ENCODE results near the gene PLA2G2D. TPM values are rescaled to one million over a fixed set of nuclear protein-coding genes. Genes with fewer than 3 reads are reported as not detected.

Gene PLA2G2D
- total RNA-seq, 1 donor from 2014 or later = not detected

- Histone ChIP-seq H3K27me3 (ENCODE audit: control insufficient read depth in 3 of 3, insufficient read depth in 3 of 3, low read length in 3 of 3) (peaks cover 7 to 23% (median 8%) of the 10 kb centered on the region in 3 donors), H3K36me3 (ENCODE audit: control insufficient read depth in 3 of 3, insufficient read depth in 3 of 3, low read length in 3 of 3) (no peaks in the 10 kb centered on the region), H3K27ac (ENCODE audit: low read depth, low read length) (no peak overlapping the region), H3K4me1 (ENCODE audit: control insufficient read depth in 3 of 3, insufficient read depth in 3 of 3, low read length in 3 of 3) (peaks cover 0 to 4% (median 4%) of the 10 kb centered on the region in 3 donors), H3K9ac (ENCODE audit: low read depth in 1 of 3, low read length in 3 of 3) (no peak overlapping the region), H3K4me3 (ENCODE audit: low read length in 3 of 3) (no peak overlapping the region), H3K9me3 (ENCODE audit: control insufficient read depth in 3 of 3, low read length in 3 of 3) (no peaks in the 10 kb centered on the region)
These were observed 1.5 kb upstream of the PLA2G2D start for GRCh38 chr1:20120796-20121195.

GRCh38 chr1:20117236-20117635, 2.1 kb downstream of the PLA2G2D start:
- Histone ChIP-seq H3K36me3 (ENCODE audit: control insufficient read depth in 3 of 3, insufficient read depth in 3 of 3, low read length in 3 of 3) (no peaks in the 10 kb centered on the region), H3K27me3 (ENCODE audit: control insufficient read depth in 3 of 3, insufficient read depth in 3 of 3, low read length in 3 of 3) (peaks cover 8 to 34% (median 27%) of the 10 kb centered on the region in 3 donors), H3K27ac (ENCODE audit: low read depth, low read length) (no peak overlapping the region), H3K4me3 (ENCODE audit: low read length in 3 of 3) (no peak overlapping the region), H3K9ac (ENCODE audit: low read depth in 1 of 3, low read length in 3 of 3) (no peak overlapping the region), H3K9me3 (ENCODE audit: control insufficient read depth in 3 of 3, low read length in 3 of 3) (no peaks in the 10 kb centered on the region), H3K4me1 (ENCODE audit: control insufficient read depth in 3 of 3, insufficient read depth in 3 of 3, low read length in 3 of 3) (no peaks in the 10 kb centered on the region)

- H3K9me3 ChIP-seq (ENCODE audit: control insufficient read depth in 3 of 3, low read length in 3 of 3) = no peaks in the 10 kb centered on the region
- peaks cover 3 to 27% (median 22%) of the 10 kb centered on the region in 3 donors for H3K27me3 ChIP-seq (ENCODE audit: control insufficient read depth in 3 of 3, insufficient read depth in 3 of 3, low read length in 3 of 3)
- H3K4me1 ChIP-seq (ENCODE audit: control insufficient read depth in 3 of 3, insufficient read depth in 3 of 3, low read length in 3 of 3) = no peaks in the 10 kb centered on the region
- no peaks in the 10 kb centered on the region for H3K36me3 ChIP-seq (ENCODE audit: control insufficient read depth in 3 of 3, insufficient read depth in 3 of 3, low read length in 3 of 3)
- no peak overlapping the region for H3K27ac ChIP-seq (ENCODE audit: low read depth, low read length)
- H3K9ac ChIP-seq (ENCODE audit: low read depth in 1 of 3, low read length in 3 of 3) = no peak overlapping the region
- H3K4me3 ChIP-seq (ENCODE audit: low read length in 3 of 3) = no peak overlapping the region
These were observed 3.4 kb downstream of the PLA2G2D start for GRCh38 chr1:20115916-20116315.

GRCh38 chr1:20115479-20115878, 3.9 kb downstream of the PLA2G2D start:
- Histone ChIP-seq H3K4me3 (ENCODE audit: low read length in 3 of 3) (no peak overlapping the region), H3K27ac (ENCODE audit: low read depth, low read length) (no peak overlapping the region), H3K9me3 (ENCODE audit: control insufficient read depth in 3 of 3, low read length in 3 of 3) (no peaks in the 10 kb centered on the region), H3K4me1 (ENCODE audit: control insufficient read depth in 3 of 3, insufficient read depth in 3 of 3, low read length in 3 of 3) (no peaks in the 10 kb centered on the region), H3K36me3 (ENCODE audit: control insufficient read depth in 3 of 3, insufficient read depth in 3 of 3, low read length in 3 of 3) (no peaks in the 10 kb centered on the region), H3K9ac (ENCODE audit: low read depth in 1 of 3, low read length in 3 of 3) (no peak overlapping the region), H3K27me3 (ENCODE audit: control insufficient read depth in 3 of 3, insufficient read depth in 3 of 3, low read length in 3 of 3) (peaks cover 3 to 24% (median 22%) of the 10 kb centered on the region in 3 donors)

GRCh38 chr1:20114021-20114648, 5.2 kb downstream of the PLA2G2D start:
- H3K4me1 ChIP-seq (ENCODE audit: control insufficient read depth in 3 of 3, insufficient read depth in 3 of 3, low read length in 3 of 3) = no peaks in the 10 kb centered on the region
- H3K4me3 ChIP-seq (ENCODE audit: low read length in 3 of 3) = no peak overlapping the region
- H3K9me3 ChIP-seq (ENCODE audit: control insufficient read depth in 3 of 3, low read length in 3 of 3) = no peaks in the 10 kb centered on the region
- no peak overlapping the region for H3K9ac ChIP-seq (ENCODE audit: low read depth in 1 of 3, low read length in 3 of 3)
- no peaks in the 10 kb centered on the region for H3K36me3 ChIP-seq (ENCODE audit: control insufficient read depth in 3 of 3, insufficient read depth in 3 of 3, low read length in 3 of 3)
- H3K27ac ChIP-seq (ENCODE audit: low read depth, low read length) = no peak overlapping the region
- peaks cover 3 to 30% (median 20%) of the 10 kb centered on the region in 3 donors for H3K27me3 ChIP-seq (ENCODE audit: control insufficient read depth in 3 of 3, insufficient read depth in 3 of 3, low read length in 3 of 3)

GRCh38 chr1:20112279-20113000, 6.9 kb downstream of the PLA2G2D start:
- Histone ChIP-seq H3K36me3 (ENCODE audit: control insufficient read depth in 3 of 3, insufficient read depth in 3 of 3, low read length in 3 of 3) (no peaks in the 10 kb centered on the region), H3K27me3 (ENCODE audit: control insufficient read depth in 3 of 3, insufficient read depth in 3 of 3, low read length in 3 of 3) (peaks cover 3 to 30% (median 20%) of the 10 kb centered on the region in 3 donors), H3K9ac (ENCODE audit: low read depth in 1 of 3, low read length in 3 of 3) (no peak overlapping the region)

GRCh38 chr1:20111452-20111851, 7.9 kb downstream of the PLA2G2D start:
- Histone ChIP-seq H3K27ac (ENCODE audit: low read depth, low read length) (no peak overlapping the region), H3K27me3 (ENCODE audit: control insufficient read depth in 3 of 3, insufficient read depth in 3 of 3, low read length in 3 of 3) (peaks cover 3 to 33% (median 20%) of the 10 kb centered on the region in 3 donors), H3K4me1 (ENCODE audit: control insufficient read depth in 3 of 3, insufficient read depth in 3 of 3, low read length in 3 of 3) (no peaks in the 10 kb centered on the region), H3K9ac (ENCODE audit: low read depth in 1 of 3, low read length in 3 of 3) (no peak overlapping the region), H3K9me3 (ENCODE audit: control insufficient read depth in 3 of 3, low read length in 3 of 3) (no peaks in the 10 kb centered on the region), H3K36me3 (ENCODE audit: control insufficient read depth in 3 of 3, insufficient read depth in 3 of 3, low read length in 3 of 3) (no peaks in the 10 kb centered on the region), H3K4me3 (ENCODE audit: low read length in 3 of 3) (no peak overlapping the region)

More at GRCh38 chr1:20112279-20113000, 6.9 kb downstream of the PLA2G2D start:
- no peaks in the 10 kb centered on the region for H3K4me1 ChIP-seq (ENCODE audit: control insufficient read depth in 3 of 3, insufficient read depth in 3 of 3, low read length in 3 of 3)
- H3K27ac ChIP-seq (ENCODE audit: low read depth, low read length) = no peak overlapping the region
- H3K4me3 ChIP-seq (ENCODE audit: low read length in 3 of 3) = no peak overlapping the region
- H3K9me3 ChIP-seq (ENCODE audit: control insufficient read depth in 3 of 3, low read length in 3 of 3) = no peaks in the 10 kb centered on the region

- Histone ChIP-seq H3K9me3 (ENCODE audit: control insufficient read depth in 3 of 3, low read length in 3 of 3) (no peaks in the 10 kb centered on the region), H3K27me3 (ENCODE audit: control insufficient read depth in 3 of 3, insufficient read depth in 3 of 3, low read length in 3 of 3) (peaks cover 3 to 29% (median 20%) of the 10 kb centered on the region in 3 donors), H3K36me3 (ENCODE audit: control insufficient read depth in 3 of 3, insufficient read depth in 3 of 3, low read length in 3 of 3) (no peaks in the 10 kb centered on the region), H3K4me3 (ENCODE audit: low read length in 3 of 3) (no peak overlapping the region), H3K9ac (ENCODE audit: low read depth in 1 of 3, low read length in 3 of 3) (no peak overlapping the region), H3K27ac (ENCODE audit: low read depth, low read length) (no peak overlapping the region), H3K4me1 (ENCODE audit: control insufficient read depth in 3 of 3, insufficient read depth in 3 of 3, low read length in 3 of 3) (no peaks in the 10 kb centered on the region)
These were observed 8.7 kb downstream of the PLA2G2D start for GRCh38 chr1:20110679-20111078.

GRCh38 chr1:20109223-20109856, 10.0 kb downstream of the PLA2G2D start:
- H3K4me1 ChIP-seq (ENCODE audit: control insufficient read depth in 3 of 3, insufficient read depth in 3 of 3, low read length in 3 of 3) = no peaks in the 10 kb centered on the region
- no peaks in the 10 kb centered on the region for H3K9me3 ChIP-seq (ENCODE audit: control insufficient read depth in 3 of 3, low read length in 3 of 3)
- no peak overlapping the region for H3K27ac ChIP-seq (ENCODE audit: low read depth, low read length)
- no peaks in the 10 kb centered on the region for H3K36me3 ChIP-seq (ENCODE audit: control insufficient read depth in 3 of 3, insufficient read depth in 3 of 3, low read length in 3 of 3)
- H3K27me3 ChIP-seq (ENCODE audit: control insufficient read depth in 3 of 3, insufficient read depth in 3 of 3, low read length in 3 of 3) = peaks cover 0 to 18% (median 17%) of the 10 kb centered on the region in 3 donors
- no peak overlapping the region for H3K9ac ChIP-seq (ENCODE audit: low read depth in 1 of 3, low read length in 3 of 3)
- H3K4me3 ChIP-seq (ENCODE audit: low read length in 3 of 3) = no peak overlapping the region

Measured in skeletal muscle tissue (tissue), 4 donors.